Adrenal gland (tissue), 12 donors: ENCODE data around the gene RPS6KA2. TPM values are rescaled to one million over a fixed set of nuclear protein-coding genes. Genes with fewer than 3 reads are reported as not detected.

Source experiments
- DNase-seq, 7 donors: peaks; one replicate each; pipeline ENCODE4 v3.0.0-alpha.2; 2019 to 2020
- H3K27ac ChIP-seq, 5 donors: fragments of 200-600 bp; sonication (generic) in 4 of 5; 1 replicate in 3 of 5; 2 replicates in 2 of 5; pipeline versions ENCODE4 v1.5.1 to v1.8.0; 2016 to 2020; ENCODE audit warnings: mild to moderate bottlenecking in 1 of 5
- H3K27me3 ChIP-seq: fragments of 200-600 bp; 2 replicates; pipeline ENCODE4 v1.8.0; 2021
- H3K36me3 ChIP-seq, 2 donors: fragments of 200-600 bp; replicated peaks in 1 of 2; 1 replicate in 1 of 2; 2 replicates in 1 of 2; pipeline versions ENCODE4 v1.5.1 to v1.8.0; 2018 to 2022
- H3K4me1 ChIP-seq, 2 donors: fragments of 200-600 bp; replicated peaks in 1 of 2; 1 replicate in 1 of 2; 2 replicates in 1 of 2; pipeline versions ENCODE4 v1.5.1 to v1.8.0; 2018 to 2021
- H3K4me3 ChIP-seq, 4 donors: fragments of 200-600 bp; sonication (generic) in 3 of 4; one replicate each; pipeline ENCODE4 v1.5.1; 2016 to 2018
- H3K9me3 ChIP-seq, 3 donors: fragments of 200-600 bp; sonication (generic) in 1 of 3; replicated peaks in 1 of 3; 1 replicate in 2 of 3; 2 replicates in 1 of 3; pipeline versions ENCODE4 v1.5.1 to v1.8.0; 2016 to 2021
- POLR2A ChIP-seq, 2 donors: fragments of 450-650 bp; IDR thresholded peaks; one replicate each; pipeline ENCODE4 v1.6.1; 2017; ENCODE audit warnings: antibody characterized with exemption in 2 of 2, mild to moderate bottlenecking in 2 of 2, moderate library complexity in 1 of 2
- WGBS, 4 donors: extraction: QIAGEN DNeasy Blood & Tissue Kit in 2 of 4; methylation state at CpG; one replicate each; pipeline versions ENCODE4 v1.1.5 to v1.1.7; 2013 to 2017; 5-methylcytosine and 5-hydroxymethylcytosine counted together
- intact Hi-C, 2 donors: fragments of 100-400 bp; cut with DNase I; formaldehyde crosslinking; loops; one replicate each; pipeline versions ENCODE4 v1.14.1 to v1.15.0; 2022 to 2023
- polyA plus RNA-seq, 3 donors: library from polyadenylated mRNA; stranded (reverse); fragments of 200-250 nt in 2 of 3; fragments of 350-450 nt in 1 of 3; fragmentation: Illumina TruSeq in 1 of 3; extraction: RNeasy Lipid Tissue Mini Kit (QIAGEN cat#74804) in 1 of 3; gene quantifications; one replicate each; pipeline ENCODE4 v1.2.3, GENCODE V29; 2013 to 2014
- total RNA-seq, 9 donors: library from RNA; depleted of rRNA in 4 of 9; stranded (reverse); fragments of >200 nt in 4 of 9; fragments of 120-200 nt in 1 of 9; fragmentation: NEBNext Ultra II Directional in 1 of 9; extraction: Animal tissue kit (Norgen Biotek cat#: 25700) in 1 of 9; gene quantifications; one replicate each; pipeline versions ENCODE4 v1.1.0 to v1.2.4, GENCODE V29; 2013 to 2023
- TF ChIP-seq, protein P1 (sequence below), 6 experiments: fragments of 450-650 bp in 4 of 6; fragments of 200-600 bp in 2 of 6; sonication (generic) in 1 of 6; IDR thresholded peaks; 1 replicate in 5 of 6; 2 replicates in 1 of 6; pipeline versions ENCODE4 v1.5.1 to v1.8.0; 2016 to 2021; ENCODE audit warnings: antibody characterized with exemption in 6 of 6, mild to moderate bottlenecking in 2 of 6, moderate library complexity in 1 of 6
- donor health status: healthy with polysubstance abuse.
- donor health status: Bipolar disorder and iron deficiency.
- donor health status: DM: yes; HTN: yes; CAD: no.
- donor health status: DM: no; HTN: no; CAD: no.
- donor health status: DM: no; HTN: no; CAD: no.
- donor health status: DM: yes; HTN: yes; CAD: no.

Gene RPS6KA2
- total and polyA plus RNA-seq, 12 donors = 7.0 to 40.4 (median 26.2) TPM

DNA sequence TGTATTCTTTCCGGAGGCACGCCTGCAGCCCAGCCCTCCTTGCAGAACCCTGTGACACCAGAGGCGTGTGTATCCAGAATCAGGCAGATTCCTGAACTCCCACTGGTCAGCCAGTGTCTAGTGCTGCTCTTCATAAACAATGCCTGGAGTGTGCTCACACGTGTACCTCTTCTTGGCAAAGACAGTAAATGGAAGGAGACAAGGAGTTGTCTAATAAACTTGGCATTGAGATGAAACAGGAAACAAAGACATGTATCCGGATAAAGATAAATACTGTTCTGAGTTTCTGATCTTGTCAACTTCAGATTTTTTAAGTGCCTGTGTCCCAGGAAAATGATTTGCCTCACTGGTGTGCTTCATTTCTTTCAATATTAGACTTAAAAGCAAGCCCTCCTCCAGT is 1.7 kb downstream of the RPS6KA2 start:
- intact Hi-C loops = no loop called here
- Histone ChIP-seq H3K27ac (no peak overlapping the region), H3K4me1 (peaks cover 18 to 20% of the 10 kb centered on the region in 2 donors), H3K27me3 (no peaks in the 10 kb centered on the region), H3K36me3 (no peaks in the 10 kb centered on the region), H3K4me3 (no peak overlapping the region), H3K9me3 (no peaks in the 10 kb centered on the region)
- TF ChIP-seq POLR2A (IDR thresholded peaks at IDR 0.05) = no peak
- TF ChIP-seq, protein P1, sequence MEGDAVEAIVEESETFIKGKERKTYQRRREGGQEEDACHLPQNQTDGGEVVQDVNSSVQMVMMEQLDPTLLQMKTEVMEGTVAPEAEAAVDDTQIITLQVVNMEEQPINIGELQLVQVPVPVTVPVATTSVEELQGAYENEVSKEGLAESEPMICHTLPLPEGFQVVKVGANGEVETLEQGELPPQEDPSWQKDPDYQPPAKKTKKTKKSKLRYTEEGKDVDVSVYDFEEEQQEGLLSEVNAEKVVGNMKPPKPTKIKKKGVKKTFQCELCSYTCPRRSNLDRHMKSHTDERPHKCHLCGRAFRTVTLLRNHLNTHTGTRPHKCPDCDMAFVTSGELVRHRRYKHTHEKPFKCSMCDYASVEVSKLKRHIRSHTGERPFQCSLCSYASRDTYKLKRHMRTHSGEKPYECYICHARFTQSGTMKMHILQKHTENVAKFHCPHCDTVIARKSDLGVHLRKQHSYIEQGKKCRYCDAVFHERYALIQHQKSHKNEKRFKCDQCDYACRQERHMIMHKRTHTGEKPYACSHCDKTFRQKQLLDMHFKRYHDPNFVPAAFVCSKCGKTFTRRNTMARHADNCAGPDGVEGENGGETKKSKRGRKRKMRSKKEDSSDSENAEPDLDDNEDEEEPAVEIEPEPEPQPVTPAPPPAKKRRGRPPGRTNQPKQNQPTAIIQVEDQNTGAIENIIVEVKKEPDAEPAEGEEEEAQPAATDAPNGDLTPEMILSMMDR (IDR thresholded peaks at IDR 0.05) = no peak
- no peak for DNase-seq
- 45 to 67% (median 52%) methylated on average over 5 of the region's 5 CpGs for WGBS, 4 donors

DNA sequence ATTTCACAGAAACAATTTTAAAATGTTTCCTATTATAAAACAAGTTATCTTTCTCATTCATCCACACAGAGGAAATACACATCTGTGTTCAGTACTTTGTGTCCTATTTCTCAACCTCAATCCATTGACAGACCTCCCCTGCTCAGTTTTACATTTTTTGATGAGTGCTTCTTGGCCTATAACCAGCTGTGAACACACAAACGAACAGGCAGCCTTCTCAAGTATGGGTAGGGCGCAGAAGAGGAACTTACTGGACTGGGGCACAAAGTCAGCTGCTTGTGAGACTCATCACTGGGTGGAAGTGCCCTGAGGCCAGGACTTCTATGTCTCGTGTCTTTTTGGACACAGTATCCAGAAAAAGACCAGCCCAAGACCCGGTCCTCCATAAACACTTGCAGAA is 2.8 kb downstream of the RPS6KA2 start:
- Histone ChIP-seq H3K27me3 (no peaks in the 10 kb centered on the region), H3K36me3 (no peaks in the 10 kb centered on the region), H3K27ac (peak overlapping the region in 2 of 5 donors; percentile 13 to 23), H3K4me1 (peaks cover 18 to 20% of the 10 kb centered on the region in 2 donors), H3K4me3 (no peak overlapping the region), H3K9me3 (no peaks in the 10 kb centered on the region)
- peak in 3 of 7 donors; percentile 41 to 69 (median 49) for DNase-seq
- intact Hi-C loops = no loop called here
- TF ChIP-seq POLR2A (IDR thresholded peaks at IDR 0.05) = no peak
- TF ChIP-seq, protein P1 (IDR thresholded peaks at IDR 0.05) = no peak
- 66 to 71% (median 69%) methylated on average over 4 of the region's 4 CpGs for WGBS, 4 donors

DNA sequence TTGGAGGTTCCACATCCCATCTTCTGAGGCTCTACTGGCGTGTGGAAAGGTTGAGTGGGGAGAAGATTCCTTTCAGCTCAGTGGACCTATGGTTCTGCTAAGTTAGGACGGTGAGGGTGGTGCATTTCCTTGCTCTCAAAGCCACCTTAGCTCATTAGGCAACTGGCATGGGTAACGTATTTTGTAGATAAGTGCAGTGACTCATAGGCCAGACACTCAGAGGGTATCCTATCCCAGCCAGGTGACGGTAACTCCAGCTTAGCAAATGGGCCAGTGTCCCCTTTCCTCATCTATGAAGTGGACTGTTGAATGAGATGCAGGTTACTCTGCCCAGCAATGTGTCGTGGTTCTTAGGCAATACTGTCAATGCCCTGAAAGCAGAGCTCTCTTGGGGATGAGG is 3.7 kb downstream of the RPS6KA2 start:
- Histone ChIP-seq H3K9me3 (no peaks in the 10 kb centered on the region), H3K4me3 (no peak overlapping the region), H3K4me1 (peaks cover 13% of the 10 kb centered on the region in 2 donors), H3K27me3 (no peaks in the 10 kb centered on the region), H3K27ac (no peak overlapping the region), H3K36me3 (no peaks in the 10 kb centered on the region)
- DNase-seq = no peak
- TF ChIP-seq POLR2A (IDR thresholded peaks at IDR 0.05) = no peak
- TF ChIP-seq, protein P1 (IDR thresholded peaks at IDR 0.05) = no peak
- intact Hi-C loops = no loop called here
- 77 to 88% (median 85%) methylated on average over 4 to 5 of the region's 5 CpGs for WGBS, 4 donors

DNA sequence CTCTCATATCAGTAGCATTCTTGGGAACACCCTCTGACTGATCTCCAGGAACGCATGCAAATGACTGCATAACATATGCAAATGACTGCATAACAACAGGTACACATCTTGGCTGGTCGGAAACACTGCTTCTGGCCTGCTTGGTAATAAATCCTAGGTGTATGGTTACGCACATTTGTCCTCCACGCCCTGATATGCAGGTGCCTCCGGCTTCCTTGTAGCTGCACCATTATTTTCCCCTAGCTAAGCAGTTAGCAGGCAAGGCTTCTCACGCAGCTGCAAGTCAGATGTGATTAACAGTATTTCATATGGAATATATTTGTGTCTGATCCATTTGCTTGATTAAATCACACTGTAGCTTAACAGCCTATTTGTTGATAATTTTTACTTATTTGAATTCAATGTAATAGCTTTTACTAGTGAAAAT is 5.9 kb downstream of the RPS6KA2 start:
- TF ChIP-seq, protein P1 (IDR thresholded peaks at IDR 0.05) = no peak
- no peak for TF ChIP-seq POLR2A (IDR thresholded peaks at IDR 0.05)
- intact Hi-C loops = no loop called here
- no peaks in the 10 kb centered on the region for H3K9me3 ChIP-seq
- no peaks in the 10 kb centered on the region for H3K36me3 ChIP-seq
- H3K4me1 ChIP-seq = peaks cover 6 to 14% of the 10 kb centered on the region in 2 donors
- no peak for DNase-seq
- H3K27ac ChIP-seq = peak overlapping the region in 1 of 5 donors; percentile 29
- H3K4me3 ChIP-seq = no peak overlapping the region
- no peaks in the 10 kb centered on the region for H3K27me3 ChIP-seq
- WGBS, 4 donors = 81 to 96% (median 88%) methylated on average over 6 of the region's 6 CpGs
